IMR-90 (cell line): ENCODE results near the gene INO80E. TPM values are rescaled to one million over a fixed set of nuclear protein-coding genes. Genes with fewer than 3 reads are reported as not detected.
A peak's percentile ranks its signal among the peaks of the same experiment; 100 is the strongest.

Experiments used
- ATAC-seq: fragments of 200-7000 bp; cut with Tn5 transposase; 2 replicates; pipeline ENCODE4 v1.9.1; 2020; ENCODE audit warnings: low read depth, mild to moderate bottlenecking, moderate library complexity
- BruUV-seq: library from RNA; stranded (reverse); fragments of 400-500 nt; replicated peaks from 2 replicates; lab custom pipeline; 2021; lab: Mats Ljungman, UMichigan
- CTCF ChIA-PET: fragments of 300-600 bp; formaldehyde crosslinking; extraction: SDS; loops from one replicate; lab custom pipeline; 2021; ENCODE audit warnings: antibody characterized with exemption; lab: Yijun Ruan, JAX
- POLR2A ChIA-PET: fragments of 300-600 bp; sonication (Branson Sonifier 250); formaldehyde crosslinking; loops from one replicate; lab custom pipeline; 2022; ENCODE audit warnings: antibody characterized with exemption; ENCODE audit not compliant: unreplicated experiment; lab: Charles Lee
- DNase-seq: peaks from one replicate; pipeline ENCODE4 v3.0.0; 2013
- H2AFZ ChIP-seq: replicated peaks from 2 replicates; pipeline ENCODE3; 2013; ENCODE audit warnings: low read length, mild to moderate bottlenecking; ENCODE audit not compliant: poor library complexity
- H2AK5ac ChIP-seq: 2 replicates; pipeline ENCODE4 v1.6.1; 2013; ENCODE audit warnings: low read depth, low read length, inconsistent platforms
- H2AK9ac ChIP-seq: replicated peaks from 2 replicates; pipeline ENCODE3; 2013; ENCODE audit warnings: mild to moderate bottlenecking, low read depth, low read length, moderate library complexity; ENCODE audit not compliant: poor library complexity
- H2BK120ac ChIP-seq: 2 replicates; pipeline ENCODE4 v1.6.1; 2013; ENCODE audit warnings: low read depth, low read length, inconsistent platforms
- H2BK15ac ChIP-seq: 3 replicates; pipeline ENCODE4 v1.6.1; 2013; ENCODE audit warnings: low read depth, low read length, inconsistent platforms
- H2BK20ac ChIP-seq: 2 replicates; pipeline ENCODE4 v1.6.1; 2013; ENCODE audit warnings: low read depth, mild to moderate bottlenecking, inconsistent platforms, low read length, moderate library complexity
- H2BK5ac ChIP-seq: 2 replicates; pipeline ENCODE4 v1.6.1; 2013; ENCODE audit warnings: mild to moderate bottlenecking, low read depth, low read length, inconsistent platforms; ENCODE audit not compliant: poor library complexity, severe bottlenecking
- H3K14ac ChIP-seq: replicated peaks from 2 replicates; pipeline ENCODE4 v1.6.1; 2013; ENCODE audit warnings: low read depth, low read length, inconsistent platforms
- H3K18ac ChIP-seq: 2 replicates; pipeline ENCODE4 v1.6.1; 2013; ENCODE audit warnings: low read depth, low read length, control low read depth
- H3K23ac ChIP-seq: 2 replicates; pipeline ENCODE4 v1.6.1; 2013; ENCODE audit warnings: low read depth, low read length, inconsistent platforms
- H3K27ac ChIP-seq: 2 replicates; pipeline ENCODE4 v1.5.1; 2013; ENCODE audit warnings: mild to moderate bottlenecking, control low read depth, low read length; ENCODE audit not compliant: insufficient read depth
- H3K27me3 ChIP-seq: 2 replicates; pipeline ENCODE4 v1.6.1; 2013; ENCODE audit warnings: low read length; ENCODE audit not compliant: control insufficient read depth, insufficient read depth
- H3K36me3 ChIP-seq: 2 replicates; pipeline ENCODE4 v1.6.1; 2013; ENCODE audit warnings: low read length, mixed read lengths; ENCODE audit not compliant: control insufficient read depth, insufficient read depth
- H3K4ac ChIP-seq: 2 replicates; pipeline ENCODE4 v1.6.1; 2013; ENCODE audit warnings: low read depth, low read length, inconsistent platforms
- H3K4me1 ChIP-seq: 2 replicates; pipeline ENCODE4 v1.6.1; 2013; ENCODE audit warnings: low read length, mixed read lengths; ENCODE audit not compliant: control insufficient read depth, insufficient read depth
- H3K4me2 ChIP-seq: 2 replicates; pipeline ENCODE4 v1.6.1; 2013; ENCODE audit warnings: low read depth, mild to moderate bottlenecking, control low read depth, low read length, moderate library complexity
- H3K4me3 ChIP-seq: 2 replicates; pipeline ENCODE4 v1.5.1; 2013; ENCODE audit warnings: low read depth, mild to moderate bottlenecking, control low read depth, low read length, moderate library complexity; ENCODE audit not compliant: insufficient read depth
- H3K56ac ChIP-seq: 2 replicates; pipeline ENCODE4 v1.6.1; 2013; ENCODE audit warnings: low read length, inconsistent platforms; ENCODE audit not compliant: insufficient read depth; ENCODE audit errors: extremely low read depth
- H3K79me1 ChIP-seq, 2 experiments: 2 replicates each; pipeline ENCODE4 v1.6.1; 2013; ENCODE audit warnings: low read length in 2 of 2, inconsistent platforms in 1 of 2, low read depth in 1 of 2
- H3K9ac ChIP-seq: 2 replicates; pipeline ENCODE4 v1.6.1; 2013; ENCODE audit warnings: low read depth, low read length, control low read depth
- H3K9me1 ChIP-seq: 2 replicates; pipeline ENCODE4 v1.6.1; 2013; ENCODE audit warnings: low read length, inconsistent platforms; ENCODE audit not compliant: insufficient read depth
- H3K9me3 ChIP-seq: 2 replicates; pipeline ENCODE4 v1.6.1; 2013; ENCODE audit warnings: low read length; ENCODE audit not compliant: control insufficient read depth, insufficient read depth
- H4K20me1 ChIP-seq: 2 replicates; pipeline ENCODE4 v1.6.1; 2013; ENCODE audit warnings: low read length, inconsistent platforms; ENCODE audit not compliant: insufficient read depth
- H4K5ac ChIP-seq: 2 replicates; pipeline ENCODE4 v1.6.1; 2013; ENCODE audit warnings: mild to moderate bottlenecking, low read depth, low read length, control low read depth
- H4K8ac ChIP-seq, 2 experiments: 2 replicates each; pipeline ENCODE4 v1.6.1; 2013; ENCODE audit warnings: low read depth in 2 of 2, low read length in 2 of 2, control low read depth in 1 of 2, inconsistent platforms in 1 of 2
- H4K91ac ChIP-seq: 2 replicates; pipeline ENCODE4 v1.6.1; 2013; ENCODE audit warnings: low read depth, low read length, inconsistent platforms; ENCODE audit not compliant: insufficient read depth
- BHLHE40 ChIP-seq: fragments of 150-350 bp; IDR thresholded peaks from 2 replicates; pipeline ENCODE4 v1.6.1; 2016; ENCODE audit warnings: mild to moderate bottlenecking, low read depth, low read length
- CEBPB ChIP-seq: IDR thresholded peaks from 2 replicates; pipeline ENCODE4 v1.6.1; 2012; ENCODE audit warnings: low read depth, low read length, improper control_type of control experiment
- CHD1 ChIP-seq: IDR thresholded peaks from 2 replicates; pipeline ENCODE4 v1.6.1; 2012; ENCODE audit warnings: low read depth, low read length, improper control_type of control experiment
- FOS ChIP-seq: fragments of 150-350 bp; IDR thresholded peaks from 2 replicates; pipeline ENCODE4 v1.6.1; 2016; ENCODE audit warnings: low read depth, low read length
- MAFK ChIP-seq: IDR thresholded peaks from 2 replicates; pipeline ENCODE4 v1.6.1; 2012; ENCODE audit warnings: low read depth, low read length, improper control_type of control experiment
- MAZ ChIP-seq: IDR thresholded peaks from 2 replicates; pipeline ENCODE4 v1.6.1; 2012; ENCODE audit warnings: low read depth, mild to moderate bottlenecking, low read length, improper control_type of control experiment, moderate library complexity, borderline replicate concordance
- MXI1 ChIP-seq: IDR thresholded peaks from 2 replicates; pipeline ENCODE4 v1.6.1; 2012; ENCODE audit warnings: low read depth, mild to moderate bottlenecking, low read length, moderate library complexity, borderline replicate concordance
- NFE2L2 ChIP-seq: fragments of 150-350 bp; IDR thresholded peaks from 2 replicates; pipeline ENCODE4 v1.6.1; 2016; ENCODE audit warnings: low read depth, mild to moderate bottlenecking, low read length
- POLR2A ChIP-seq: IDR thresholded peaks from 2 replicates; pipeline ENCODE4 v1.6.1; 2012; ENCODE audit warnings: mild to moderate bottlenecking, low read depth, low read length
- RAD21 ChIP-seq: IDR thresholded peaks from 2 replicates; pipeline ENCODE4 v1.6.1; 2012; ENCODE audit warnings: low read length, improper control_type of control experiment
- RCOR1 ChIP-seq: IDR thresholded peaks from 2 replicates; pipeline ENCODE4 v1.6.1; 2012; ENCODE audit warnings: mild to moderate bottlenecking, low read length, improper control_type of control experiment; ENCODE audit not compliant: insufficient replicate concordance
- RFX5 ChIP-seq: IDR thresholded peaks from 2 replicates; pipeline ENCODE4 v1.8.0; 2012; ENCODE audit warnings: low read depth, mild to moderate bottlenecking, low read length, moderate library complexity
- WGBS, 2 experiments: methylation state at CpG; one replicate each; pipeline versions ENCODE4 v1.1.5 to v1.1.7; 2013; ENCODE audit warnings: missing lambda C conversion rate in 2 of 2; ENCODE audit not compliant: insufficient read length in 1 of 2; ENCODE audit errors: extremely low coverage in 2 of 2; 5-methylcytosine and 5-hydroxymethylcytosine counted together
- dilution Hi-C: fragments of 300-500 bp; cut with HindIII; formaldehyde crosslinking; loops from one replicate; pipeline ENCODE4 v1.14.3; 2018; ENCODE audit warnings: low sequenced_read_pairs; ENCODE audit not compliant: unreplicated experiment
- in situ Hi-C: fragments of 300-500 bp; cut with MboI; formaldehyde crosslinking; loops from 3 replicates; pipeline ENCODE4 v1.14.3; 2019; ENCODE audit warnings: low sequenced_read_pairs, inconsistent platforms, mixed read lengths
- intact Hi-C: fragments of 100-400 bp; cut with micrococcal nuclease; formaldehyde crosslinking; loops from 2 replicates; pipeline ENCODE4 v1.10.0; 2022
- polyA plus RNA-seq, 3 experiments: library from polyadenylated mRNA; depleted of rRNA; stranded (reverse); fragments of >200 nt; gene quantifications; 2 replicates each; pipeline ENCODE4 v1.2.3, GENCODE V29; 2012; ENCODE audit warnings: low replicate concordance in 1 of 3
- total RNA-seq: library from RNA; depleted of rRNA; stranded (reverse); fragments of >200 nt; gene quantifications from 2 replicates; pipeline ENCODE4 v1.2.3, GENCODE V29; 2012
- TF ChIP-seq, protein P1 (sequence below): conservative IDR thresholded peaks from 2 replicates; pipeline ENCODE4 v1.5.1; 2012; ENCODE audit warnings: mild to moderate bottlenecking, low read depth, low read length, improper control_type of control experiment
- TF ChIP-seq, protein P2 (sequence below): fragments of 150-350 bp; IDR thresholded peaks from 2 replicates; pipeline ENCODE4 v1.6.1; 2016; ENCODE audit warnings: low read depth, mild to moderate bottlenecking, low read length, moderate library complexity, borderline replicate concordance

INO80E gene
- total and polyA plus RNA-seq, 2 of the 4 experiments (the other 2 are of a cell fraction) = 40.9 to 42.1 TPM

DNA sequence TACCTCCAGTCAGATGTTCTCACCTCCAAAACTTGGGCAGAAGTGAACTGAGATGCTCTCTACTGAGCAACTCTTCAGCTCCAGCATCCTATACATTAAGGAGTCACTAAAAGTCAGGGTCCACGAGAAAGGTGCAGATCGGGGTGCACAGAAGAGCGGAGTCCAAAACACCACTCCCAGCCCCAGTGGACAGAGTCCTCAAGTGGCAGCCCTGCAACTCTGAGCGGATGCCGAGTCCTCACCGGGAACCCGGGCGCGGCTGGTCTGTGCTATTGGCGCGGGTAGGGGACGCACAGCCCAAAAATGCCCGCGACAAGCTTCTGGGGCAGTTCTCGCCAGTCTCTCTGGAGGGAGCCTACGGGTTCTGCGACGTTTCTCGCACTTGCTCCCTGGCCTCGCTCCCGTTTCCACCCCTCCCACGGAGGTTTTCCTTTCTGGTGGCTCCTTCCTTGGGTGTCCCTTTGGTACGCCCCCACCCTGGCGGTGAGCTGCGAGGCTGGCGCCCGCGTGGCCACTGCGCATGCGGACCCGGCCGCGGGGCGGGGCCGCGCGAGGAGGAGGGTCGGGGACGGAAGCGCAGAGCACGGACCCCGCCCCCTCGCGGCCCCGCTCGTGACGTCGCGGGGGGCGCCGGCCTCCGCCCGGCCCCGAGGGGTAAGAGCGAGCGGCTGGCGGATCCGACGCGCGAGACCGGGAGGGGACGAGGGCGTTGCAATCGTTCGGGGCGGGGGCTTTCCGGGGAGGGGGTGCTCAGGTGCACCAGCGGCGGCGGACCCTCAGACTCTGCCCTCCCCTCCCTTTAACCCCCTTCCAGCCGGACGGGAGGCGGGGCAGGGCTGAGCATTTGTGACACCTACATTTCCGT, 34.3 kb upstream of the INO80E start, which contains the start of gene TMEM219:
Gene TMEM219 (plus strand): TSS at position 601 of the 865 bp plus-strand sequence. CDS start 1,065 bp downstream, outside the sequence.
- intact Hi-C loops (loop anchor here (1.0 kb wide), 1 partner anchor 17 kb away; no protein-coding TSS in a partner anchor), in situ Hi-C loops (no loop called here), dilution Hi-C loops (no loop called here)
- Histone ChIP-seq H3K9me3 (no peaks in the 10 kb centered on the region), H3K4me3 (peak within 1 kb of the TSS; percentile 55), H3K79me1 (peaks cover 12 to 25% of the 10 kb centered on the region in 2 experiments; a peak in 3 of 4 replicates), H3K9me1 (peaks cover 5% of the 10 kb centered on the region; the same call in 1 of the 2 replicates), H4K5ac (peak within 1 kb of the TSS; percentile 95), H3K27ac (peak within 1 kb of the TSS; percentile 81), H3K4ac (peak within 1 kb of the TSS; percentile 85), H3K27me3 (no peaks in the 10 kb centered on the region), H2BK120ac (peak within 1 kb of the TSS; percentile 74), H2BK5ac (peak within 1 kb of the TSS; percentile 77), H2AK5ac (peak within 1 kb of the TSS; percentile 93), H3K14ac (peak within 1 kb of the TSS; percentile 98), H4K8ac (peak within 1 kb of the TSS; percentile 88 to 96), H3K4me1 (peaks cover 8% of the 10 kb centered on the region), H4K91ac (peak within 1 kb of the TSS; percentile 82), H4K20me1 (no peaks in the 10 kb centered on the region), H3K23ac (peak within 1 kb of the TSS; percentile 98), H2AFZ (peak within 1 kb of the TSS; percentile 98), H3K18ac (peak within 1 kb of the TSS; percentile 79), H2BK15ac (peak within 1 kb of the TSS; percentile 58), H3K56ac (peak within 1 kb of the TSS; percentile 92), H3K4me2 (peak within 1 kb of the TSS; percentile 98), H2AK9ac (peak within 1 kb of the TSS; percentile 99), H2BK20ac (peak within 1 kb of the TSS; percentile 38; the same call in 1 of the 2 replicates), H3K9ac (peak within 1 kb of the TSS; percentile 94), H3K36me3 (peaks cover 2% of the 10 kb centered on the region; the same call in 1 of the 2 replicates)
- WGBS, 2 experiments = 0% methylated on average over 29 of the region's 75 CpGs; no CpG with 5 or more reads in 1 of the 2 experiments
- BruUV-seq = no TSS peak
- ChIA-PET CTCF (interaction anchor here (0.8 kb wide), 1 partner anchor 12 kb away, joined by 3 read pairs; the partner anchor contains the start of gene TAOK2), POLR2A (interaction anchor here (1.2 to 2.0 kb wide), 2 partner anchors 12 to 18 kb away, joined by 5 to 8 read pairs; partner anchors contain the start of gene TAOK2)
- ATAC-seq (peak; percentile 98), DNase-seq (peak; percentile 83)
- no peak for TF ChIP-seq FOS
- TF ChIP-seq RCOR1 = no peak
- TF ChIP-seq, protein P1, sequence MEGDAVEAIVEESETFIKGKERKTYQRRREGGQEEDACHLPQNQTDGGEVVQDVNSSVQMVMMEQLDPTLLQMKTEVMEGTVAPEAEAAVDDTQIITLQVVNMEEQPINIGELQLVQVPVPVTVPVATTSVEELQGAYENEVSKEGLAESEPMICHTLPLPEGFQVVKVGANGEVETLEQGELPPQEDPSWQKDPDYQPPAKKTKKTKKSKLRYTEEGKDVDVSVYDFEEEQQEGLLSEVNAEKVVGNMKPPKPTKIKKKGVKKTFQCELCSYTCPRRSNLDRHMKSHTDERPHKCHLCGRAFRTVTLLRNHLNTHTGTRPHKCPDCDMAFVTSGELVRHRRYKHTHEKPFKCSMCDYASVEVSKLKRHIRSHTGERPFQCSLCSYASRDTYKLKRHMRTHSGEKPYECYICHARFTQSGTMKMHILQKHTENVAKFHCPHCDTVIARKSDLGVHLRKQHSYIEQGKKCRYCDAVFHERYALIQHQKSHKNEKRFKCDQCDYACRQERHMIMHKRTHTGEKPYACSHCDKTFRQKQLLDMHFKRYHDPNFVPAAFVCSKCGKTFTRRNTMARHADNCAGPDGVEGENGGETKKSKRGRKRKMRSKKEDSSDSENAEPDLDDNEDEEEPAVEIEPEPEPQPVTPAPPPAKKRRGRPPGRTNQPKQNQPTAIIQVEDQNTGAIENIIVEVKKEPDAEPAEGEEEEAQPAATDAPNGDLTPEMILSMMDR = peak; percentile 32; the same call in 1 of the 2 replicates
- TF ChIP-seq MAFK = no peak
- TF ChIP-seq CEBPB = no peak
- peak; percentile 48 for TF ChIP-seq POLR2A
- TF ChIP-seq NFE2L2 = no peak
- TF ChIP-seq RAD21 = 0 out of 2 replicates have a peak, but pooled peaks have one; percentile 15
- peak; percentile 78 for TF ChIP-seq BHLHE40
- peak; percentile 38; the same call in 1 of the 2 replicates for TF ChIP-seq MXI1
- no peak for TF ChIP-seq RFX5
- peak; percentile 99 for TF ChIP-seq MAZ
- TF ChIP-seq CHD1 = no peak
- TF ChIP-seq, protein P2, sequence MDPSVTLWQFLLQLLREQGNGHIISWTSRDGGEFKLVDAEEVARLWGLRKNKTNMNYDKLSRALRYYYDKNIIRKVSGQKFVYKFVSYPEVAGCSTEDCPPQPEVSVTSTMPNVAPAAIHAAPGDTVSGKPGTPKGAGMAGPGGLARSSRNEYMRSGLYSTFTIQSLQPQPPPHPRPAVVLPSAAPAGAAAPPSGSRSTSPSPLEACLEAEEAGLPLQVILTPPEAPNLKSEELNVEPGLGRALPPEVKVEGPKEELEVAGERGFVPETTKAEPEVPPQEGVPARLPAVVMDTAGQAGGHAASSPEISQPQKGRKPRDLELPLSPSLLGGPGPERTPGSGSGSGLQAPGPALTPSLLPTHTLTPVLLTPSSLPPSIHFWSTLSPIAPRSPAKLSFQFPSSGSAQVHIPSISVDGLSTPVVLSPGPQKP = no peak
